GM10266 (cell line): ENCODE measurements around the gene ERCC6L.
"Not testable (repeated sequence)": the region's sequence is repeated elsewhere in the genome, so short reads cannot be mapped to it uniquely, and the experiment has no call there.

ENCODE experiments used
- DNase-seq: peaks from one replicate; pipeline ENCODE4 v3.0.0; 2012; ENCODE audit errors: extremely low spot score
- CTCF ChIP-seq: IDR thresholded peaks from 2 replicates; pipeline ENCODE4 v1.5.1; 2012; ENCODE audit warnings: mild to moderate bottlenecking, low read depth; ENCODE audit not compliant: control insufficient read depth, insufficient read depth; ENCODE audit errors: missing control alignments

ERCC6L gene

GRCh38 chrX:72245461-72246089 is 6.7 kb upstream of the ERCC6L start:
- TF ChIP-seq CTCF, result peak; percentile 66
- DNase-seq, result peak; percentile 44

GRCh38 chrX:72243472-72243871 is 4.6 kb upstream of the ERCC6L start:
- DNase-seq, result no peak
- TF ChIP-seq CTCF, result no peak

DNA sequence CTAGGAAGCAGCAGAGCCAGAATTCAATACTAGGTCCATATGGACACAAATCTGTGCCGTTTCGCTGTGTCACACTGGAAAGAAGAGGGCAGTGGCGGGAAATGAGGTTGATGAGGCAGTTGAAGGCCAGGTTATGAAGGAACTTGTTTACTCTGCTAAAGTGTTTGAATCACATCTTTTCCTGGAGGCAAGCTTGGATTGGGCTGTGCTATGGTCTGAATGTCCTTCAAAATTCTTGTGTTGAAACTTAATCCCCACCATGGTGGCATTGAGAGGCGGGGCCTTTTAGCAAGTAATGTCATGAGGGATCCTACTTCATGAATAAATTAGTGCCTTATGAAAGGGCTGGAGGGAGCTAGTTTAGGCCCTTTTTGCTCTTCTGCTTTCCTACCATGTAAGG is 2.1 kb upstream of the ERCC6L start:
- TF ChIP-seq CTCF, result no peak
- no peak for DNase-seq

GRCh38 chrX:72238183-72238582 is 644 bp downstream of the ERCC6L start:
- TF ChIP-seq CTCF, result no peak
- no peak for DNase-seq

DNA sequence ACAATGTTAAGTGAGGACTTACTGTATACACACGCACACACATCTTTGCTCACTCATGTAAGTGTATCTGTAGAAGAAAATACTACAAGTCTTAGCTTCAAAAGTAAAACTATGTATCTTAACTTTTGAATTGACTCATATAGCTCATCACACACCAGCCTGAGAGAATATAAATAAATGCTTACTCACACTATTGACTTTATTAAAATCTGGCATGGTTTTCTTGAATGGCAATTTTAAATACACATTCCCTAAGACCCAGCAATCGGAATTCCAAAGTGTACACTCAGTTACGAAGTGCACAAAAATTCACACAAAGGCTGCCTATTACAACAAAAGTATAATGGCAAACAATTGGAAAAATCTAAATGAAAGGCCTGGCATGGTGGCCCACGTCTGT is 2.0 kb downstream of the ERCC6L start:
- no peak for TF ChIP-seq CTCF

GRCh38 chrX:72230290-72230689 is 8.5 kb downstream of the ERCC6L start:
- no peak for TF ChIP-seq CTCF
- no peak for DNase-seq

More for the DNA sequence above, 2.0 kb downstream of the ERCC6L start:
- DNase-seq, result no peak

- not testable (repeated sequence) for DNase-seq
Measured at GRCh38 chrX:72220375-72220774, 18.5 kb downstream of the ERCC6L start.

- no peak for DNase-seq
- no peak for TF ChIP-seq CTCF
Measured at GRCh38 chrX:72216973-72217372, 21.9 kb downstream of the ERCC6L start.
